Brain pericyte (primary cell): Measurements from ENCODE around the gene ZNF555.
"Not testable (repeated sequence)": the region's sequence is repeated elsewhere in the genome, so short reads cannot be mapped to it uniquely, and the experiment has no call there.

ENCODE experiments used
- DNase-seq: peaks from one replicate; pipeline ENCODE4 v3.0.0-alpha.2; 2012; ENCODE audit warnings: low read depth, low spot score

The ZNF555 gene

GRCh38 chr19:2840794-2841791 is at the start of gene ZNF555:
ZNF555 (plus strand) TSS chr19:2841475; CDS start chr19:2841573, 98 bp downstream.
- DNase-seq: peak; percentile 93

- no peak for DNase-seq
Measured at GRCh38 chr19:2791876-2792275, 49.4 kb upstream of the ZNF555 start.

- not testable (repeated sequence) for DNase-seq
Measured at GRCh38 chr19:2792666-2793065, 48.6 kb upstream of the ZNF555 start.

GRCh38 chr19:2793126-2793525 is 48.1 kb upstream of the ZNF555 start:
- DNase-seq: no peak

GRCh38 chr19:2793577-2793976 is 47.7 kb upstream of the ZNF555 start:
- DNase-seq: no peak

- no peak for DNase-seq
Measured at GRCh38 chr19:2795827-2796658, 45.2 kb upstream of the ZNF555 start.

- no peak for DNase-seq
Measured at GRCh38 chr19:2796659-2797266, 44.5 kb upstream of the ZNF555 start.

GRCh38 chr19:2797280-2797679 is 44.0 kb upstream of the ZNF555 start:
- no peak for DNase-seq

- DNase-seq: no peak
Measured at GRCh38 chr19:2798158-2798685, 43.1 kb upstream of the ZNF555 start.

- DNase-seq: no peak
Measured at GRCh38 chr19:2798733-2799132, 42.5 kb upstream of the ZNF555 start.

- DNase-seq: no peak
Measured at GRCh38 chr19:2799273-2800020, 41.8 kb upstream of the ZNF555 start.

GRCh38 chr19:2800506-2800905 is 40.8 kb upstream of the ZNF555 start:
- no peak for DNase-seq

GRCh38 chr19:2802826-2803225 is 38.4 kb upstream of the ZNF555 start:
- no peak for DNase-seq

- DNase-seq: no peak
Measured at GRCh38 chr19:2803486-2804155, 37.7 kb upstream of the ZNF555 start.

- DNase-seq: no peak
Measured at GRCh38 chr19:2804156-2805004, 36.9 kb upstream of the ZNF555 start.

GRCh38 chr19:2805261-2805900 is 35.9 kb upstream of the ZNF555 start:
- DNase-seq: no peak

GRCh38 chr19:2805991-2806649 is 35.2 kb upstream of the ZNF555 start:
- no peak for DNase-seq

- DNase-seq: no peak
Measured at GRCh38 chr19:2806736-2807378, 34.4 kb upstream of the ZNF555 start.
